ENCODE results near the gene LRRC45. TPM values are rescaled to one million over a fixed set of nuclear protein-coding genes. Genes with fewer than 3 reads are reported as not detected.
A peak's percentile ranks its signal among the peaks of the same experiment; 100 is the strongest.

The LRRC45 gene
- total and polyA plus RNA-seq, 11 donors, result 2.9 to 8.6 (median 5.6) TPM

DNA sequence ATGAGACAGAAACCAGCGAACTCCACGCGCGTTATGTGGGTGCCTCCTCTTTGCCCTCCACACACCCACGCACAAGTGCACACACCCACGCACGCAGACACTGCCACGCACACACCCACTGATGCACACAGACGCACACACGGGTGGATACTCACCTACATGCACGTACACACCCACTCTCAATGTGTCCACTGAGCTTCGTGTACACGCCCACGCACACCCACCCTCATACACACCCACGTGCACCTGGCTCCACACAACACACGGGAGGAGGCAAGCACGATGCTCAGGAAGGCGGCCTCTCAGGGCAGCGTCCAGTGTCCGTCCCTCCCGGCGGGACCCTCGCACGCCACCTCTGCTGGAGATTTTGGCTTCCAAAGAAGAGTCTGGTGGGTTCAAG lies 24.3 kb downstream of the LRRC45 start:
- no peaks in the 10 kb centered on the region for H3K9me3 ChIP-seq
- TF ChIP-seq, protein P1, sequence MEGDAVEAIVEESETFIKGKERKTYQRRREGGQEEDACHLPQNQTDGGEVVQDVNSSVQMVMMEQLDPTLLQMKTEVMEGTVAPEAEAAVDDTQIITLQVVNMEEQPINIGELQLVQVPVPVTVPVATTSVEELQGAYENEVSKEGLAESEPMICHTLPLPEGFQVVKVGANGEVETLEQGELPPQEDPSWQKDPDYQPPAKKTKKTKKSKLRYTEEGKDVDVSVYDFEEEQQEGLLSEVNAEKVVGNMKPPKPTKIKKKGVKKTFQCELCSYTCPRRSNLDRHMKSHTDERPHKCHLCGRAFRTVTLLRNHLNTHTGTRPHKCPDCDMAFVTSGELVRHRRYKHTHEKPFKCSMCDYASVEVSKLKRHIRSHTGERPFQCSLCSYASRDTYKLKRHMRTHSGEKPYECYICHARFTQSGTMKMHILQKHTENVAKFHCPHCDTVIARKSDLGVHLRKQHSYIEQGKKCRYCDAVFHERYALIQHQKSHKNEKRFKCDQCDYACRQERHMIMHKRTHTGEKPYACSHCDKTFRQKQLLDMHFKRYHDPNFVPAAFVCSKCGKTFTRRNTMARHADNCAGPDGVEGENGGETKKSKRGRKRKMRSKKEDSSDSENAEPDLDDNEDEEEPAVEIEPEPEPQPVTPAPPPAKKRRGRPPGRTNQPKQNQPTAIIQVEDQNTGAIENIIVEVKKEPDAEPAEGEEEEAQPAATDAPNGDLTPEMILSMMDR (IDR thresholded peaks at IDR 0.05), result no peak
- no peak for TF ChIP-seq POLR2A (IDR thresholded peaks at IDR 0.05)
- H3K27me3 ChIP-seq, result no peaks in the 10 kb centered on the region
- 90 to 96% (median 91%) methylated on average over 24 of the region's 24 CpGs for WGBS, 4 donors
- DNase-seq (peak in 1 of 5 donors; percentile 16), ATAC-seq (no peak)
- H3K36me3 ChIP-seq, result peaks cover 0 to 35% (median 8%) of the 10 kb centered on the region in 9 donors
- H3K4me3 ChIP-seq, result no peak overlapping the region
- no peak overlapping the region for H3K27ac ChIP-seq
- intact Hi-C loops (cut with DNase I), result no loop called here
- H3K4me1 ChIP-seq, result peaks cover 1 to 22% (median 12%) of the 10 kb centered on the region in 12 donors

DNA sequence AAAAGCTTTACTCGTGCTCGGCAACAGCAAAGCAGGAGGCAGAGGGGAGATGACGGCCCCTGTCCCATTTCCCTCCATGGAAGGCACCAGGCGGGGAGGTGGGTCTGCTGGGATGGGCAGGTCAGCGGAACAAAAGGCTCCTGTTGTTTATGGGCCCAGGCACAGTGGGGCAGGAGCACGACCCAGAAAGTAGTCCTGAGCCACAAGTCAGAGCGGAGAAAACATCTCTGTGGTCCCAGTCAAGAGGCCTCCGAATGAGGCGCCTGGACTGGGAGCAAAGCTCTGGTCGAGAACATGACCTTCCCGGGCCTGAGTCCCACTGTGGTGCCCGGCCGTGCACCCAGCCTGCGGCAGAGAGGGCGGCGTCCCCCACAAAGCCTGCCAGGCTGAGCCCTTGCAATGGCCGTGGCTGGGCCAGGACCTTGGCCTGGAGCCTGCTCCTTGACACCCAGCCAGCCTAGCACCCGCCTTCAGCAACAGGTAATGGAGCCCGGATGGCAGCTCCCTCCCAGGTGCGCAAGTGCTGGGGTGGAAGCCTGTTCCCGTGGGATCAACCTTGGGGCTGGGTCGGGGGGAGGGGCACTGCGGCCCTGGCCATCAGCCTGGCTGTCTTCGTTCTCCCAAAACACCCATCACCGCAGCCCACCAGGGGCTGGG lies 24.9 kb downstream of the LRRC45 start:
- ATAC-seq (no peak), DNase-seq (peak in 2 of 5 donors; percentile 17 to 58)
- WGBS, 4 donors, result 89 to 93% (median 92%) methylated on average over 11 to 25 of the region's 25 CpGs
- Histone ChIP-seq H3K27me3 (no peaks in the 10 kb centered on the region), H3K4me3 (no peak overlapping the region), H3K27ac (no peak overlapping the region), H3K4me1 (peaks cover 3 to 29% (median 18%) of the 10 kb centered on the region in 12 donors), H3K9me3 (no peaks in the 10 kb centered on the region), H3K36me3 (peaks cover 0 to 35% (median 8%) of the 10 kb centered on the region in 9 donors)
- TF ChIP-seq, protein P1 (IDR thresholded peaks at IDR 0.05), result no peak
- TF ChIP-seq POLR2A (IDR thresholded peaks at IDR 0.05), result no peak
- intact Hi-C loops (cut with DNase I), result no loop called here

DNA sequence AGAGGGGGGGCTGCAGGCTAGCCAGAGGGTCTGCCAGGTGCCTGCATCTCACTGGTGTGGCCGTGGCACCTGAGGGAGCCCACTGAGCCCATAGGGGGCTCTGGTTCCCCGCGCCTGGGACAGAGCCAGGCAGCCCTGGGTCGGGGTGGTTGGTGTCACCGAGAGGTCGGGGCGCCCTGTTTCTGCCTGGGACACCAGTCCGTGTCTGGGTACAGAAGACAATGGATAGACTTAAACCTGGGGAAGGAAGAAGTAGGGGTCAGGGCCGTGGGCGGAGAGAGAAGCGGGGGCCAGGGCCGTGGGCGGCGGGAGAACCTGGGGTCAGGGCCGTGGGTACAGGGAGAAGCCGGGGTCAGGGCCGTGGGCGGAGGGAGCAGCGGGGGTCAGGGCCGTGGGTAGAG lies 25.5 kb downstream of the LRRC45 start:
- Histone ChIP-seq H3K9me3 (no peaks in the 10 kb centered on the region), H3K36me3 (peaks cover 0 to 37% (median 8%) of the 10 kb centered on the region in 9 donors), H3K27me3 (no peaks in the 10 kb centered on the region), H3K27ac (no peak overlapping the region), H3K4me3 (no peak overlapping the region), H3K4me1 (peaks cover 3 to 34% (median 23%) of the 10 kb centered on the region in 12 donors)
- ATAC-seq, result no peak
- no peak for TF ChIP-seq POLR2A (IDR thresholded peaks at IDR 0.05)
- TF ChIP-seq, protein P1 (IDR thresholded peaks at IDR 0.05), result no peak
- WGBS, 4 donors, result 86 to 92% (median 91%) methylated on average over 20 of the region's 20 CpGs
- intact Hi-C loops (cut with DNase I), result no loop called here
- DNase-seq, result peak in 2 of 5 donors; percentile 17 to 51

DNA sequence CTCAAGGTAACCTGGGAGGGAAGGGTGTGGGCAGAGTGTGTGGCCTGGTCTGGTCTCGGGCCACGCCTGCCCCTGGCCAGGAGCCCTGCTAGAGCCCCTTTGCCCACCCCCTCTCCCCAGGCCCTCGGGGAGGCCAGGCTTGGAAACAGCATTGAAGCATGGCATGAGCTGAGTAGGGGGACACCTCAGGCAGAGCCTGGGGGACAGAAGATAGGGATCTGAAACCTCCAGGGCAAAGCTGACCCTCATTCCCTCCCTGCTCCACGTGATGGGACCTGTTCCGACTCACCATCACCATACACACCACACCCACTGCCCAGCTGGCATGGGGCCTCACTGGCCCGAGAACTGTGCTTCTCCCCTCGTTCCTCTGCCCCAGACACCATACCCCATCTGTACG lies 26.0 kb downstream of the LRRC45 start:
- TF ChIP-seq, protein P1 (IDR thresholded peaks at IDR 0.05), result no peak
- TF ChIP-seq POLR2A (IDR thresholded peaks at IDR 0.05), result no peak
- ATAC-seq (no peak), DNase-seq (no peak)
- Histone ChIP-seq H3K27ac (no peak overlapping the region), H3K4me1 (peaks cover 3 to 38% (median 24%) of the 10 kb centered on the region in 12 donors), H3K27me3 (no peaks in the 10 kb centered on the region), H3K36me3 (peaks cover 0 to 42% (median 10%) of the 10 kb centered on the region in 9 donors), H3K4me3 (no peak overlapping the region), H3K9me3 (no peaks in the 10 kb centered on the region)
- WGBS, 4 donors, result 83 to 93% (median 91%) methylated on average over 6 to 8 of the region's 8 CpGs
- intact Hi-C loops (cut with DNase I), result no loop called here

All from heart left ventricle (tissue), 16 donors.